K562 (cell line): ENCODE results near the gene MEX3A. TPM values are rescaled to one million over a fixed set of nuclear protein-coding genes. Genes with fewer than 3 reads are reported as not detected.

Source experiments
- ATAC-seq: fragments of 200-7000 bp; cut with Tn5 transposase; 3 replicates; pipeline ENCODE4 v1.9.1; 2020; ENCODE audit warnings: moderate library complexity
- BruUV-seq: library from RNA; stranded (reverse); fragments of 400-500 nt; replicated peaks from 2 replicates; lab custom pipeline; 2021; lab: Mats Ljungman, UMichigan
- CTCF ChIA-PET: fragments of 300-600 bp; formaldehyde crosslinking; extraction: SDS; loops from one replicate; lab custom pipeline; 2021; ENCODE audit warnings: low intra/inter-chr PET ratio; lab: Yijun Ruan, JAX
- POLR2A ChIA-PET: fragments of 300-600, 350-650 bp; sonication (Branson Sonifier 250); formaldehyde crosslinking; extraction: SDS; loops from one replicate; lab custom pipeline; 2021; ENCODE audit warnings: antibody characterized with exemption, inconsistent platforms; lab: Yijun Ruan, JAX
- DNase-seq, 4 experiments: peaks; one replicate each; pipeline versions ENCODE4 v3.0.0 to v3.0.0-alpha.2; 2011 to 2018; ENCODE audit warnings: low spot score in 3 of 4, mixed read lengths in 3 of 4; ENCODE audit errors: extremely low read depth in 1 of 4
- FAIRE-seq: peaks from 2 replicates; lab custom pipeline; 2011; peaks lifted over from hg19 to GRCh38; lab: Jason Lieb, UNC
- H2AFZ ChIP-seq: 2 replicates; pipeline ENCODE4 v1.6.0; 2011; ENCODE audit warnings: low read depth, low read length, control low read depth, inconsistent platforms
- H3K27ac ChIP-seq: fragments of 200-600 bp; 3 replicates; pipeline ENCODE4 v1.8.0; 2011; ENCODE audit warnings: low read depth, mild to moderate bottlenecking, control low read depth, inconsistent platforms, low read length, moderate library complexity, mixed read lengths; ENCODE audit errors: extremely low read depth
- H3K27me3 ChIP-seq, 2 experiments: fragments of 300-600 bp in 1 of 2; 2 replicates in 1 of 2; 3 replicates in 1 of 2; pipeline versions ENCODE4 v1.6.0 to v1.8.0; 2011; ENCODE audit warnings: inconsistent platforms in 2 of 2, low read length in 2 of 2, mild to moderate bottlenecking in 1 of 2, mixed read lengths in 1 of 2, moderate library complexity in 1 of 2; ENCODE audit not compliant: control insufficient read depth in 2 of 2, insufficient read depth in 2 of 2
- H3K36me3 ChIP-seq: fragments of 300-600 bp; 3 replicates; pipeline ENCODE4 v1.8.0; 2011; ENCODE audit warnings: mild to moderate bottlenecking, low read length, inconsistent platforms; ENCODE audit not compliant: control insufficient read depth, insufficient read depth
- H3K4me1 ChIP-seq, 2 experiments: fragments of 200-600 bp in 1 of 2; replicated peaks in 1 of 2; 2 replicates in 1 of 2; 3 replicates in 1 of 2; pipeline versions ENCODE4 v1.5.1 to v1.8.0; 2011; ENCODE audit warnings: inconsistent platforms in 2 of 2, low read length in 2 of 2, mild to moderate bottlenecking in 1 of 2, mixed read lengths in 1 of 2, moderate library complexity in 1 of 2; ENCODE audit not compliant: control insufficient read depth in 2 of 2, insufficient read depth in 2 of 2
- H3K4me2 ChIP-seq: 2 replicates; pipeline ENCODE4 v1.6.1; 2011; ENCODE audit warnings: low read length, control low read depth, inconsistent platforms, mixed read lengths; ENCODE audit not compliant: insufficient read depth
- H3K4me3 ChIP-seq: fragments of 200-600 bp; sonication (generic), shearing (Covaris generic); 2 replicates; pipeline ENCODE4 v1.5.1; 2016; ENCODE audit warnings: control low read depth, inconsistent platforms
- H3K79me2 ChIP-seq: fragments of 200-600 bp; 3 replicates; pipeline ENCODE4 v1.8.0; 2011; ENCODE audit warnings: low read length, inconsistent platforms; ENCODE audit not compliant: control insufficient read depth, insufficient read depth
- H3K9ac ChIP-seq, 2 experiments: 2 replicates each; pipeline versions ENCODE4 v1.6.0 to v1.6.1; 2011; ENCODE audit warnings: low read depth in 2 of 2, low read length in 2 of 2, control low read depth in 1 of 2, inconsistent platforms in 1 of 2, mild to moderate bottlenecking in 1 of 2, mixed read lengths in 1 of 2; ENCODE audit not compliant: insufficient read depth in 1 of 2
- H3K9me1 ChIP-seq: one replicate; pipeline ENCODE4 v1.6.0; 2011; ENCODE audit warnings: inconsistent platforms, mild to moderate bottlenecking, low read length, moderate library complexity; ENCODE audit not compliant: control insufficient read depth, insufficient read depth
- H3K9me3 ChIP-seq: replicated peaks from 2 replicates; pipeline ENCODE4 v1.5.1; 2011; ENCODE audit warnings: low read depth, low read length, inconsistent platforms; ENCODE audit not compliant: control insufficient read depth, insufficient read depth
- H4K20me1 ChIP-seq: replicated peaks from 2 replicates; pipeline ENCODE4 v1.6.1; 2011; ENCODE audit warnings: low read length, inconsistent platforms, mixed read lengths; ENCODE audit not compliant: control insufficient read depth, insufficient read depth
- GATAD2A ChIP-seq: fragments of 450-650 bp; IDR thresholded peaks from 2 replicates; pipeline ENCODE4 v1.6.1; 2017
- MLLT1 ChIP-seq, 2 experiments: fragments of 450-650 bp; IDR thresholded peaks; 2 replicates each; pipeline ENCODE4 v1.6.1; 2016
- U2AF1 ChIP-seq: fragments of 200-400 bp; formaldehyde crosslinking; optimal IDR thresholded peaks from 2 replicates; pipeline ENCODE3; 2017; ENCODE audit warnings: mild to moderate bottlenecking, low read depth, low read length, moderate library complexity
- ZNF316 ChIP-seq: fragments of 450-650 bp; IDR thresholded peaks from 2 replicates; pipeline ENCODE4 v1.6.1; 2016
- ZNF324 ChIP-seq: fragments of 250-450 bp; sonication (Bioruptor Pico); IDR thresholded peaks from 2 replicates; pipeline ENCODE4 v1.4.0; 2020; ENCODE audit warnings: mild to moderate bottlenecking
- WGBS: fragments of 100-300 bp; shearing (Covaris generic); methylation state at CpG from one replicate; pipeline ENCODE4 v1.1.6; 2016; ENCODE audit warnings: low coverage, mixed read lengths; ENCODE audit not compliant: insufficient coverage; ENCODE audit errors: missing lambda C conversion rate; 5-methylcytosine and 5-hydroxymethylcytosine counted together
- in situ Hi-C: fragments of 300-500 bp; cut with MboI; formaldehyde crosslinking; loops from 4 replicates; pipeline ENCODE4 v1.15.0; 2018; ENCODE audit warnings: inconsistent platforms, mixed read lengths
- intact Hi-C: fragments of 100-400 bp; cut with micrococcal nuclease; formaldehyde crosslinking; loops from 2 replicates; pipeline ENCODE4 v1.14.2; 2022
- polyA plus RNA-seq, 8 experiments: library from polyadenylated mRNA; depleted of rRNA in 4 of 8; stranded (reverse) in 5 of 8; unstranded in 3 of 8; fragments of >200 nt; fragmentation: Nextera tagmentation in 2 of 8; fragmentation: Illumina TruSeq in 1 of 8; extraction: Ambion mirVana in 2 of 8; extraction: Trizol in 1 of 8; gene quantifications; 2 replicates each; pipeline versions ENCODE4 v1.2.1 to v1.2.3, GENCODE V29; 2011 to 2014; ENCODE audit warnings: inconsistent platforms in 1 of 8, missing spikeins in 1 of 8
- total RNA-seq, 7 experiments: library from RNA; depleted of rRNA in 6 of 7; stranded (reverse); fragments of >200 nt in 6 of 7; fragmentation: Illumina TruSeq in 2 of 7; extraction: Trizol in 2 of 7; gene quantifications; 2 replicates each; pipeline versions ENCODE4 v1.2.1 to v1.2.3, GENCODE V29; 2011 to 2021; ENCODE audit warnings: low replicate concordance in 1 of 7
- TF ChIP-seq, protein P1 (sequence below): IDR thresholded peaks from 3 replicates; pipeline ENCODE4 v1.6.1; 2011; ENCODE audit warnings: borderline replicate concordance, mild to moderate bottlenecking, moderate library complexity; ENCODE audit not compliant: insufficient read length; ENCODE audit errors: extremely low read depth

Gene MEX3A
- total and polyA plus RNA-seq, 9 of the 15 experiments (the other 6 are each of a cell fraction or from before 2014, with no cell fraction given) = 0.36 to 13.7 (median 5.2) TPM

- H3K4me1 ChIP-seq = peaks cover 6 to 11% of the 10 kb centered on the region in 2 experiments; a peak in 4 of 5 replicates
- ATAC-seq = no peak
- CTCF ChIA-PET = interaction anchor here (1.0 to 1.2 kb wide), 2 partner anchors 105 to 129 kb away, joined by 5 read pairs; no protein-coding TSS in a partner anchor
- POLR2A ChIA-PET = interaction anchor here (1.0 to 2.5 kb wide), 2 partner anchors 8 to 92 kb away, joined by 7 to 9 read pairs; no protein-coding TSS in a partner anchor
- no peaks in the 10 kb centered on the region for H3K9me1 ChIP-seq
- in situ Hi-C loops = loop anchor here (5.0 kb wide), 1 partner anchor 135 kb away; the partner anchor contains the start of gene KHDC4
- no peak overlapping the region for H3K4me3 ChIP-seq
- intact Hi-C loops = loop anchor here (5.0 kb wide), 3 partner anchors 40 to 330 kb away; no protein-coding TSS in a partner anchor
- peak; percentile 19 for FAIRE-seq
- H3K9me3 ChIP-seq = no peaks in the 10 kb centered on the region
- 26% methylated on average over 2 of the region's 2 CpGs for WGBS
- H3K27me3 ChIP-seq = no peaks in the 10 kb centered on the region
- no peaks in the 10 kb centered on the region for H4K20me1 ChIP-seq
- no peak for DNase-seq
- H3K4me2 ChIP-seq = no peak overlapping the region
- no peaks in the 10 kb centered on the region for H3K36me3 ChIP-seq
- BruUV-seq = no TSS peak
- H3K27ac ChIP-seq = no peak overlapping the region
- H2AFZ ChIP-seq = no peak overlapping the region
- no peak overlapping the region; a peak in 1 of 4 replicates for H3K9ac ChIP-seq
- H3K79me2 ChIP-seq = no peaks in the 10 kb centered on the region
- TF ChIP-seq ZNF316 (no peak), U2AF1 (no peak), MLLT1 (IDR thresholded peaks at IDR 0.05) (no peak), GATAD2A (no peak), ZNF324 (CRISPR knock-in tag) (no peak)
- TF ChIP-seq, protein P1, sequence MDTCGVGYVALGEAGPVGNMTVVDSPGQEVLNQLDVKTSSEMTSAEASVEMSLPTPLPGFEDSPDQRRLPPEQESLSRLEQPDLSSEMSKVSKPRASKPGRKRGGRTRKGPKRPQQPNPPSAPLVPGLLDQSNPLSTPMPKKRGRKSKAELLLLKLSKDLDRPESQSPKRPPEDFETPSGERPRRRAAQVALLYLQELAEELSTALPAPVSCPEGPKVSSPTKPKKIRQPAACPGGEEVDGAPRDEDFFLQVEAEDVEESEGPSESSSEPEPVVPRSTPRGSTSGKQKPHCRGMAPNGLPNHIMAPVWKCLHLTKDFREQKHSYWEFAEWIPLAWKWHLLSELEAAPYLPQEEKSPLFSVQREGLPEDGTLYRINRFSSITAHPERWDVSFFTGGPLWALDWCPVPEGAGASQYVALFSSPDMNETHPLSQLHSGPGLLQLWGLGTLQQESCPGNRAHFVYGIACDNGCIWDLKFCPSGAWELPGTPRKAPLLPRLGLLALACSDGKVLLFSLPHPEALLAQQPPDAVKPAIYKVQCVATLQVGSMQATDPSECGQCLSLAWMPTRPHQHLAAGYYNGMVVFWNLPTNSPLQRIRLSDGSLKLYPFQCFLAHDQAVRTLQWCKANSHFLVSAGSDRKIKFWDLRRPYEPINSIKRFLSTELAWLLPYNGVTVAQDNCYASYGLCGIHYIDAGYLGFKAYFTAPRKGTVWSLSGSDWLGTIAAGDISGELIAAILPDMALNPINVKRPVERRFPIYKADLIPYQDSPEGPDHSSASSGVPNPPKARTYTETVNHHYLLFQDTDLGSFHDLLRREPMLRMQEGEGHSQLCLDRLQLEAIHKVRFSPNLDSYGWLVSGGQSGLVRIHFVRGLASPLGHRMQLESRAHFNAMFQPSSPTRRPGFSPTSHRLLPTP = no peak
These were observed 15.0 kb downstream of the MEX3A start for GRCh38 chr1:156067262-156067661.
